Caco-2 (cell line): ENCODE results near the gene ZNF490. TPM values are rescaled to one million over a fixed set of nuclear protein-coding genes. Genes with fewer than 3 reads are reported as not detected.
"Not testable (repeated sequence)": the region's sequence is repeated elsewhere in the genome, so short reads cannot be mapped to it uniquely, and the experiment has no call there.

Source experiments
- BruUV-seq: library from RNA; stranded (reverse); fragments of 400-500 nt; replicated peaks from 2 replicates; lab custom pipeline; 2021; lab: Mats Ljungman, UMichigan
- CTCF ChIA-PET: fragments of 300-600 bp; sonication (Branson Sonifier 250); formaldehyde crosslinking; loops from one replicate; lab custom pipeline; 2022; ENCODE audit warnings: antibody characterized with exemption; lab: Charles Lee
- POLR2A ChIA-PET: fragments of 300-600 bp; sonication (Branson Sonifier 250); formaldehyde crosslinking; loops from one replicate; lab custom pipeline; 2022; ENCODE audit warnings: antibody characterized with exemption; lab: Charles Lee
- DNase-seq, 2 experiments: peaks; one replicate each; pipeline versions ENCODE4 v3.0.0 to v3.0.0-alpha.2; 2020 to 2022
- H3K27me3 ChIP-seq: replicated peaks from 2 replicates; pipeline ENCODE4 v1.6.0; 2011; ENCODE audit warnings: low read length; ENCODE audit not compliant: control insufficient read depth, insufficient read depth
- H3K36me3 ChIP-seq: 2 replicates; pipeline ENCODE4 v1.5.1; 2011; ENCODE audit warnings: low read length; ENCODE audit not compliant: control insufficient read depth, insufficient read depth
- H3K4me1 ChIP-seq: fragments of 250-450 bp; sonication (Bioruptor Pico); 2 replicates; pipeline ENCODE4 v1.5.1; 2020; ENCODE audit warnings: mild to moderate bottlenecking
- H3K4me3 ChIP-seq: 2 replicates; pipeline ENCODE4 v1.5.1; 2011; ENCODE audit warnings: low read depth, mild to moderate bottlenecking, control low read depth, low read length
- H3K9me3 ChIP-seq: fragments of 250-450 bp; sonication (Bioruptor Pico); 2 replicates; pipeline ENCODE4 v1.5.1; 2020; ENCODE audit warnings: mild to moderate bottlenecking, moderate library complexity
- H3K27ac Mint-ChIP-seq: one replicate; pipeline ENCODE4 v1.8.0; 2022; ENCODE audit warnings: mixed read lengths; ENCODE audit not compliant: unreplicated experiment
- H3K27me3 Mint-ChIP-seq: one replicate; pipeline ENCODE4 v1.8.0; 2022; ENCODE audit warnings: mixed read lengths; ENCODE audit not compliant: insufficient read depth, unreplicated experiment
- H3K36me3 Mint-ChIP-seq: one replicate; pipeline ENCODE4 v1.8.0; 2022; ENCODE audit warnings: mild to moderate bottlenecking, mixed read lengths; ENCODE audit not compliant: insufficient read depth, unreplicated experiment
- H3K4me1 Mint-ChIP-seq: one replicate; pipeline ENCODE4 v1.8.0; 2022; ENCODE audit warnings: low read depth, mixed read lengths; ENCODE audit not compliant: unreplicated experiment
- H3K4me3 Mint-ChIP-seq: one replicate; pipeline ENCODE4 v1.8.0; 2022; ENCODE audit warnings: mild to moderate bottlenecking, moderate library complexity, mixed read lengths; ENCODE audit not compliant: unreplicated experiment
- H3K9me3 Mint-ChIP-seq: one replicate; pipeline ENCODE4 v1.8.0; 2022; ENCODE audit warnings: mixed read lengths; ENCODE audit not compliant: unreplicated experiment
- CTCF ChIP-seq, 2 experiments: fragments of 200-600 bp in 1 of 2; IDR thresholded peaks; 1 replicate in 1 of 2; 2 replicates in 1 of 2; pipeline versions ENCODE4 v1.5.1 to v1.8.0; 2011 to 2022; ENCODE audit warnings: antibody characterized with exemption in 1 of 2, control low read depth in 1 of 2, inconsistent platforms in 1 of 2, low read depth in 1 of 2, low read length in 1 of 2, mild to moderate bottlenecking in 1 of 2, moderate library complexity in 1 of 2; ENCODE audit not compliant: insufficient read depth in 1 of 2, severe bottlenecking in 1 of 2, unreplicated experiment in 1 of 2
- intact Hi-C: fragments of 100-400 bp; cut with micrococcal nuclease; formaldehyde crosslinking; loops from one replicate; pipeline ENCODE4 v1.10.0; 2022; ENCODE audit not compliant: unreplicated experiment
- total RNA-seq: library from RNA; stranded (reverse); gene quantifications from 2 replicates; pipeline ENCODE4 v1.2.3, GENCODE V29; 2022

ZNF490 gene
- total RNA-seq, 1 experiment from 2014 or later, result 6.3 TPM

- intact Hi-C loops, result no loop called here
- CTCF ChIA-PET, result no interaction called here
- no TSS peak for BruUV-seq
- Mint-ChIP-seq H3K4me3 (no peak overlapping the region), H3K4me1 (no peaks in the 10 kb centered on the region), H3K27ac (no peak overlapping the region), H3K9me3 (no peaks in the 10 kb centered on the region), H3K27me3 (no peaks in the 10 kb centered on the region), H3K36me3 (no peaks in the 10 kb centered on the region)
- Histone ChIP-seq H3K4me1 (no peaks in the 10 kb centered on the region), H3K27me3 (no peaks in the 10 kb centered on the region), H3K9me3 (no peaks in the 10 kb centered on the region), H3K4me3 (no peak overlapping the region), H3K36me3 (no peaks in the 10 kb centered on the region)
- POLR2A ChIA-PET, result interaction anchor here (0.7 kb wide), 1 partner anchor 118 kb away, joined by 12 read pairs; no protein-coding TSS in a partner anchor
- no peak for DNase-seq
- no peak for TF ChIP-seq CTCF (IDR thresholded peaks at IDR 0.05; ENCODE audit: insufficient read depth in 1 of 2, low read depth in 1 of 2, low read length in 1 of 2, severe bottlenecking in 1 of 2, unreplicated experiment in 1 of 2)
Measured at GRCh38 chr19:12567951-12568350, 42.7 kb downstream of the ZNF490 start.

- H3K4me1 Mint-ChIP-seq, H3K9me3 ChIP-seq, CTCF ChIA-PET, H3K27me3 ChIP-seq, H3K36me3 Mint-ChIP-seq, H3K9me3 Mint-ChIP-seq, H3K36me3 ChIP-seq, H3K4me3 Mint-ChIP-seq, H3K27me3 Mint-ChIP-seq, DNase-seq, POLR2A ChIA-PET, H3K27ac Mint-ChIP-seq, BruUV-seq, H3K4me3 ChIP-seq, intact Hi-C loops, H3K4me1 ChIP-seq: not testable (repeated sequence)
Measured at GRCh38 chr19:12566380-12566779, 44.2 kb downstream of the ZNF490 start.

- no peaks in the 10 kb centered on the region for H3K4me1 Mint-ChIP-seq
- no TSS peak for BruUV-seq
- intact Hi-C loops, result loop anchor here (1.0 kb wide), 1 partner anchor 108 kb away; no protein-coding TSS in a partner anchor
- ChIA-PET POLR2A (no interaction called here), CTCF (interaction anchor here (0.5 to 0.7 kb wide), 2 partner anchors 38 to 382 kb away, joined by 3 to 5 read pairs; no protein-coding TSS in a partner anchor)
- no peaks in the 10 kb centered on the region for H3K27me3 ChIP-seq
- H3K9me3 ChIP-seq, result no peaks in the 10 kb centered on the region
- H3K27ac Mint-ChIP-seq, result no peak overlapping the region
- DNase-seq, result peak; percentile 82 to 90
- no peaks in the 10 kb centered on the region for H3K9me3 Mint-ChIP-seq
- peak; percentile 80 to 82 for TF ChIP-seq CTCF (IDR thresholded peaks at IDR 0.05; ENCODE audit: insufficient read depth in 1 of 2, low read depth in 1 of 2, low read length in 1 of 2, severe bottlenecking in 1 of 2, unreplicated experiment in 1 of 2)
- no peaks in the 10 kb centered on the region for H3K36me3 ChIP-seq
- H3K27me3 Mint-ChIP-seq, result no peaks in the 10 kb centered on the region
- H3K4me3 Mint-ChIP-seq, result no peak overlapping the region
- no peaks in the 10 kb centered on the region for H3K4me1 ChIP-seq
- no peaks in the 10 kb centered on the region for H3K36me3 Mint-ChIP-seq
- no peak overlapping the region for H3K4me3 ChIP-seq
Measured at GRCh38 chr19:12564016-12564664, 46.5 kb downstream of the ZNF490 start.
